ENCODE measurements around the gene KLHL30. TPM values are rescaled to one million over a fixed set of nuclear protein-coding genes. Genes with fewer than 3 reads are reported as not detected.

The KLHL30 gene
- total and polyA plus RNA-seq, 8 donors = 0.06 to 1.0 (median 0.15) TPM

- Histone ChIP-seq H3K9me3 (no peaks in the 10 kb centered on the region), H3K4me1 (peaks cover 0 to 13% of the 10 kb centered on the region in 2 donors), H3K4me3 (no peak overlapping the region), H3K36me3 (no peaks in the 10 kb centered on the region), H3K27me3 (peaks cover 0 to 4% of the 10 kb centered on the region in 2 donors), H3K27ac (no peak overlapping the region)
- intact Hi-C loops (cut with DNase I) = no loop called here
- ATAC-seq = no peak
- no peak for DNase-seq
- TF ChIP-seq CTCF (IDR thresholded peaks at IDR 0.05) = no peak
Measured at GRCh38 chr2:238144262-238144661, 5.8 kb downstream of the KLHL30 start.

GRCh38 chr2:238145046-238145445, 6.6 kb downstream of the KLHL30 start:
- H3K27me3 ChIP-seq = no peaks in the 10 kb centered on the region
- no peaks in the 10 kb centered on the region for H3K9me3 ChIP-seq
- no peak overlapping the region for H3K4me3 ChIP-seq
- ATAC-seq (no peak), DNase-seq (no peak)
- no peak for TF ChIP-seq CTCF (IDR thresholded peaks at IDR 0.05)
- intact Hi-C loops (cut with DNase I) = no loop called here
- no peak overlapping the region for H3K27ac ChIP-seq
- H3K36me3 ChIP-seq = no peaks in the 10 kb centered on the region
- peaks cover 0 to 13% of the 10 kb centered on the region in 2 donors for H3K4me1 ChIP-seq

- TF ChIP-seq CTCF (IDR thresholded peaks at IDR 0.05) = no peak
- Histone ChIP-seq H3K9me3 (no peaks in the 10 kb centered on the region), H3K36me3 (no peaks in the 10 kb centered on the region), H3K4me1 (peaks cover 0 to 12% of the 10 kb centered on the region in 2 donors), H3K4me3 (no peak overlapping the region), H3K27ac (no peak overlapping the region), H3K27me3 (no peaks in the 10 kb centered on the region)
- no peak for DNase-seq
- no peak for ATAC-seq
- intact Hi-C loops (cut with DNase I) = no loop called here
Measured at GRCh38 chr2:238145851-238146250, 7.4 kb downstream of the KLHL30 start.

- intact Hi-C loops (cut with DNase I) = no loop called here
- Histone ChIP-seq H3K9me3 (no peaks in the 10 kb centered on the region), H3K4me1 (peaks cover 0 to under 1% of the 10 kb centered on the region in 2 donors), H3K27ac (no peak overlapping the region), H3K27me3 (no peaks in the 10 kb centered on the region), H3K36me3 (no peaks in the 10 kb centered on the region), H3K4me3 (no peak overlapping the region)
- ATAC-seq (no peak), DNase-seq (no peak)
- TF ChIP-seq CTCF (IDR thresholded peaks at IDR 0.05) = no peak
Measured at GRCh38 chr2:238146884-238147544, 8.5 kb downstream of the KLHL30 start.

GRCh38 chr2:238148981-238149380, 10.5 kb downstream of the KLHL30 start:
- Histone ChIP-seq H3K36me3 (no peaks in the 10 kb centered on the region), H3K4me1 (no peaks in the 10 kb centered on the region), H3K27ac (no peak overlapping the region), H3K9me3 (no peaks in the 10 kb centered on the region), H3K4me3 (no peak overlapping the region), H3K27me3 (no peaks in the 10 kb centered on the region)
- ATAC-seq (no peak), DNase-seq (no peak)
- intact Hi-C loops (cut with DNase I) = no loop called here
- no peak for TF ChIP-seq CTCF (IDR thresholded peaks at IDR 0.05)

All from left lung (tissue), 10 donors.